Measurements from ENCODE around the gene MVD. TPM values are rescaled to one million over a fixed set of nuclear protein-coding genes. Genes with fewer than 3 reads are reported as not detected.

Gene MVD
- total RNA-seq, 1 donor from 2014 or later = 25.3 TPM

- TF ChIP-seq, protein P1, sequence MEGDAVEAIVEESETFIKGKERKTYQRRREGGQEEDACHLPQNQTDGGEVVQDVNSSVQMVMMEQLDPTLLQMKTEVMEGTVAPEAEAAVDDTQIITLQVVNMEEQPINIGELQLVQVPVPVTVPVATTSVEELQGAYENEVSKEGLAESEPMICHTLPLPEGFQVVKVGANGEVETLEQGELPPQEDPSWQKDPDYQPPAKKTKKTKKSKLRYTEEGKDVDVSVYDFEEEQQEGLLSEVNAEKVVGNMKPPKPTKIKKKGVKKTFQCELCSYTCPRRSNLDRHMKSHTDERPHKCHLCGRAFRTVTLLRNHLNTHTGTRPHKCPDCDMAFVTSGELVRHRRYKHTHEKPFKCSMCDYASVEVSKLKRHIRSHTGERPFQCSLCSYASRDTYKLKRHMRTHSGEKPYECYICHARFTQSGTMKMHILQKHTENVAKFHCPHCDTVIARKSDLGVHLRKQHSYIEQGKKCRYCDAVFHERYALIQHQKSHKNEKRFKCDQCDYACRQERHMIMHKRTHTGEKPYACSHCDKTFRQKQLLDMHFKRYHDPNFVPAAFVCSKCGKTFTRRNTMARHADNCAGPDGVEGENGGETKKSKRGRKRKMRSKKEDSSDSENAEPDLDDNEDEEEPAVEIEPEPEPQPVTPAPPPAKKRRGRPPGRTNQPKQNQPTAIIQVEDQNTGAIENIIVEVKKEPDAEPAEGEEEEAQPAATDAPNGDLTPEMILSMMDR (IDR thresholded peaks at IDR 0.05; ENCODE audit: borderline replicate concordance) = no peak
- intact Hi-C loops (cut with micrococcal nuclease) = no loop called here
These were observed 33.5 kb upstream of the MVD start for GRCh38 chr16:88696441-88696840.

GRCh38 chr16:88695753-88696152 lies 32.9 kb upstream of the MVD start:
- TF ChIP-seq, protein P1 (IDR thresholded peaks at IDR 0.05; ENCODE audit: borderline replicate concordance) = no peak
- H3K4me3 ChIP-seq = no peak overlapping the region
- DNase-seq = no peak
- no peak overlapping the region for H3K27ac ChIP-seq (replicated peaks)
- peaks cover 12% of the 10 kb centered on the region for H3K4me1 ChIP-seq
- no peaks in the 10 kb centered on the region for H3K9me3 ChIP-seq (replicated peaks)
- intact Hi-C loops (cut with micrococcal nuclease) = no loop called here
- H3K27me3 ChIP-seq (ENCODE audit: low read depth) = peaks cover 14% of the 10 kb centered on the region
- peaks cover 33% of the 10 kb centered on the region for H3K36me3 ChIP-seq

More at GRCh38 chr16:88696441-88696840, 33.5 kb upstream of the MVD start:
- Histone ChIP-seq H3K27me3 (ENCODE audit: low read depth) (peaks cover 7% of the 10 kb centered on the region), H3K36me3 (peaks cover 33% of the 10 kb centered on the region), H3K27ac (replicated peaks) (no peak overlapping the region), H3K4me1 (peaks cover 19% of the 10 kb centered on the region), H3K4me3 (no peak overlapping the region), H3K9me3 (replicated peaks) (no peaks in the 10 kb centered on the region)
- DNase-seq = no peak

- Histone ChIP-seq H3K9me3 (replicated peaks) (no peaks in the 10 kb centered on the region), H3K27me3 (ENCODE audit: low read depth) (peaks cover 19% of the 10 kb centered on the region), H3K4me1 (peaks cover 7% of the 10 kb centered on the region), H3K4me3 (no peak overlapping the region), H3K27ac (replicated peaks) (no peak overlapping the region), H3K36me3 (peaks cover 33% of the 10 kb centered on the region)
- intact Hi-C loops (cut with micrococcal nuclease) = no loop called here
- DNase-seq = no peak
- TF ChIP-seq, protein P1 (IDR thresholded peaks at IDR 0.05; ENCODE audit: borderline replicate concordance) = no peak
These were observed 32.3 kb upstream of the MVD start for GRCh38 chr16:88695218-88695617.

DNA sequence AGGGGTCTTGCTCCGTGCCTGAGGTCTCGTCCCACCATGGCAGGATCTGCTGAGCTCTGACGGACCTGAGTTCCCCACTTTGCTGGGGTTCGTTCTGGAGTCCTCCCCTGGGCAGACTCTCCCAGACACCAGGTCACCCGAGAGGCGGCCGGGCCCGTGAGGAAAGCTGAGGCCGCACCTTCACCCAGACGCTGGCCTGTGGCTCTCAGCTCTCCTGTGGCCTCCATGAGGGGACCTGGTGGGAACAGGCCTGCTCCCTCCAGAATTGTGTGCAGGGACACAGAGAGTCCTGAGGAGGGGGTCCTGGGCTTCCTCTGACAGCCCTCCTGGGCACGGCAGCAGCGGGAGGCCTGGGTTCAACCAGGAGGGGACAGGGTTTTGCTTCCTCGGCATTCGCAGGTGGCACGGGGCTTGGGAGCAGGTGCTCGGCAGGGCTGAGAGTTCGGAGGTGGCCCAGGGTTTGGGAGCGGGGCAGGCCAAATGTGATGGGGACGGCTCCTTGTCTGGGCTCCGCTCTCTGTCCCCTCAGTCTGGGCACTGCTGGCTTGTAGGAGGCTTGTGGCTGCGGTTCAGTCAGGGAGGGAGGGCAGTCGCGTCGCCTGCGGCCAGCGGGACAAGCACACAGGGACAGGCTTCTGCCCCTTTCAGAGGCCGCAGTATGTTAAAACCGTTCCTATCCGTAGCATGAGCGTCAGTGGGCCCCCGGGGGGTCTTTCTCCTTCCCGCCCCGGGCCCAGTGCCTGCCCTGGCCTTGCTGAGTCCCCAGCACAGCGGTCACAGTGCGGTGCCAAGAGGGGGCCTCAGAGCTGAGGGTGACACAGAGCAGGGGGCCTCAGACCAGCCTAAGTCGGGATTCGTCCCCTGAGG lies 31.6 kb upstream of the MVD start:
- Histone ChIP-seq H3K9me3 (replicated peaks) (no peaks in the 10 kb centered on the region), H3K27ac (replicated peaks) (no peak overlapping the region), H3K4me1 (no peaks in the 10 kb centered on the region), H3K36me3 (peaks cover 32% of the 10 kb centered on the region), H3K4me3 (no peak overlapping the region), H3K27me3 (ENCODE audit: low read depth) (peaks cover 27% of the 10 kb centered on the region)
- TF ChIP-seq, protein P1 (IDR thresholded peaks at IDR 0.05; ENCODE audit: borderline replicate concordance) = no peak
- intact Hi-C loops (cut with micrococcal nuclease) = no loop called here
- DNase-seq = no peak

- DNase-seq = no peak
- Histone ChIP-seq H3K27ac (replicated peaks) (no peak overlapping the region), H3K9me3 (replicated peaks) (no peaks in the 10 kb centered on the region), H3K4me3 (no peak overlapping the region), H3K27me3 (ENCODE audit: low read depth) (peaks cover 35% of the 10 kb centered on the region), H3K36me3 (peaks cover 24% of the 10 kb centered on the region), H3K4me1 (no peaks in the 10 kb centered on the region)
- intact Hi-C loops (cut with micrococcal nuclease) = no loop called here
- TF ChIP-seq, protein P1 (IDR thresholded peaks at IDR 0.05; ENCODE audit: borderline replicate concordance) = no peak
These were observed 30.7 kb upstream of the MVD start for GRCh38 chr16:88693420-88694177.
